Karpas-422 (cell line): ENCODE data around the gene JUND. TPM values are rescaled to one million over a fixed set of nuclear protein-coding genes. Genes with fewer than 3 reads are reported as not detected.
"Not testable (repeated sequence)": the region's sequence is repeated elsewhere in the genome, so short reads cannot be mapped to it uniquely, and the experiment has no call there.

Experiments
- DNase-seq: peaks from one replicate; pipeline ENCODE4 v3.0.0-alpha.2; 2015
- H2AFZ ChIP-seq: fragments of 200-600 bp; sonication (generic); 2 replicates; pipeline ENCODE4 v1.6.1; 2014; ENCODE audit warnings: antibody characterized with exemption, low read length, mixed read lengths
- H3K27ac ChIP-seq: fragments of 200-600 bp; sonication (generic); 2 replicates; pipeline ENCODE4 v1.5.1; 2014; ENCODE audit warnings: mild to moderate bottlenecking, low read length, moderate library complexity
- H3K27me3 ChIP-seq: fragments of 200-600 bp; sonication (generic); 2 replicates; pipeline ENCODE4 v1.6.1; 2014; ENCODE audit warnings: low read length, mixed read lengths
- H3K36me3 ChIP-seq: fragments of 200-600 bp; sonication (generic); 2 replicates; pipeline ENCODE4 v1.6.1; 2014; ENCODE audit warnings: low read length, mixed read lengths; ENCODE audit not compliant: insufficient read depth
- H3K4me1 ChIP-seq: fragments of 200-600 bp; sonication (generic); 2 replicates; pipeline ENCODE4 v1.6.1; 2014; ENCODE audit warnings: mild to moderate bottlenecking, low read length, mixed read lengths
- H3K4me2 ChIP-seq: fragments of 200-600 bp; sonication (generic); 2 replicates; pipeline ENCODE4 v1.6.1; 2014; ENCODE audit warnings: low read length, low read depth, mild to moderate bottlenecking; ENCODE audit not compliant: poor library complexity, severe bottlenecking
- H3K4me3 ChIP-seq: fragments of 200-600 bp; sonication (generic); 2 replicates; pipeline ENCODE4 v1.5.1; 2014; ENCODE audit warnings: mild to moderate bottlenecking, antibody characterized with exemption, low read length, mixed read lengths
- H3K79me2 ChIP-seq: fragments of 200-600 bp; sonication (generic); 2 replicates; pipeline ENCODE4 v1.6.1; 2014; ENCODE audit warnings: mild to moderate bottlenecking, low read length, mixed read lengths
- H3K9ac ChIP-seq: fragments of 200-600 bp; sonication (generic); 2 replicates; pipeline ENCODE4 v1.6.0; 2014; ENCODE audit warnings: low read length
- H3K9me2 ChIP-seq: fragments of 200-600 bp; sonication (generic), shearing (Covaris generic); replicated peaks from 2 replicates; pipeline ENCODE4 v1.6.0; 2014; ENCODE audit warnings: mild to moderate bottlenecking, low read length, moderate library complexity; ENCODE audit not compliant: insufficient read depth
- H3K9me3 ChIP-seq: fragments of 300-700, 200-600 bp; sonication (generic); 2 replicates; pipeline ENCODE4 v1.6.1; 2014; ENCODE audit warnings: low read length, mixed read lengths
- H4K20me1 ChIP-seq: fragments of 200-600 bp; sonication (generic); 2 replicates; pipeline ENCODE4 v1.6.1; 2014; ENCODE audit warnings: mild to moderate bottlenecking, antibody characterized with exemption, low read length, low read depth; ENCODE audit not compliant: insufficient read depth
- total RNA-seq: library from RNA; depleted of rRNA; stranded (reverse); fragments of >200 nt; shearing (Covaris generic); gene quantifications from 2 replicates; pipeline ENCODE4 v1.2.3, GENCODE V29; 2014; ENCODE audit warnings: low replicate concordance; rRNA removed

Gene JUND
- total RNA-seq, result 69.5 and 274 TPM in 2 replicates

DNA sequence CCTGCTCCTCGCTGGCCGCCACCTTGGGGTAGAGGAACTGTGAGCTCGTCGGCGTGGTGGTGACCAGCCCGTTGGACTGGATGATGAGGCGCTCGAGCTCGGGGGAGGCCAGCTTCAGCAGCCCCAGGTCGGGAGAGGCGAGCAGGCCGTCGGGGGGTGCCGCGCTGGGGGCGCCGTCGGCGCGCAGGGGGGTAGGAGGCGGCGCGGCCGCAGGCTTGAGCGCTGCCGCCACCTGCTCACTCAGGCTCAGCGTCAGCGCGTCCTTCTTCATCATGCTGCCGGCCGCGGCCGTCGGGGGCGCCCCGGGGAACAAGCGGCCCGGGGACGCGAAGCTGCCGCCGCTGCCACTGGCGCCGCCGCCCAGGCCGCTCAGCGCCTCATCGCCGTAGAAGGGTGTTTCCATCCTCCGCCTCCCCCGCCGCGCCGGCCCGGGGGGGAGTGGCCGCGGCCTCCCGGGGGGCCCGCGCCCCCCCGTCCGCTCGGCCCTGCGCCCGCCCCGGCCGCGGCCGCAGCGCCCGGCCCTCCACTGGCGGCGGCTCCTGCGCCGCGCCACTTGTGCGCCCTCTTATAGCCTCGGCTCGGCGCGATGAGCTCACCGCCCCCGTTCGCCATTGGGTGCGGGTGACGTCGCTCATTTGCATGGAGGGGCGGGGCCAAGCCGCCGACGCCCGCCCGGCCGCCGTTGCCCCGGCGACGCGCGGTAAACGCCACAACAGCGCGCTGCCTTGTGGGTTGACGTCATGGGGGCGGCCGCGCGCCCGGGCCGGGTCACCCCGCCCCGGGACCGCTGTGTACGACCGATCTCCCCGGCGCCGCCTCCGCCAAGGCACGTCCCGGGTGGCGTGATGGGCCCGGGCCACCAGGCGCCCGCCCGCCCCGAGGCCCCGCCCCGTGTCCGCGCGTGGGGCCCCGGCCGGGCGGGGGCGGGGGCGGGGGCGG, at the start of gene JUND:
Gene JUND, minus strand, starts transcription at position 541 of the 939 bp plus-strand sequence. Its CDS starts 138 bp downstream, at position 403.
- peaks cover 15% of the 10 kb centered on the region for H4K20me1 ChIP-seq
- peaks cover 7% of the 10 kb centered on the region; the same call in 1 of the 2 replicates for H3K79me2 ChIP-seq
- peak within 1 kb of the TSS; percentile 97 for H3K9ac ChIP-seq
- peak within 1 kb of the TSS; percentile 97 for H3K4me2 ChIP-seq
- no peaks in the 10 kb centered on the region for H3K27me3 ChIP-seq
- DNase-seq, result peak; percentile 98
- H3K4me3 ChIP-seq, result peak within 1 kb of the TSS; percentile 79
- no peaks in the 10 kb centered on the region for H3K9me2 ChIP-seq
- H3K27ac ChIP-seq, result peak within 1 kb of the TSS; percentile 91
- peaks cover 30% of the 10 kb centered on the region for H3K4me1 ChIP-seq
- no peaks in the 10 kb centered on the region for H3K9me3 ChIP-seq
- H2AFZ ChIP-seq, result peak within 1 kb of the TSS; percentile 3; the same call in 1 of the 2 replicates
- 0 out of 2 replicates have a peak, but pooled peaks cover 3% of the 10 kb centered on the region for H3K36me3 ChIP-seq

DNA sequence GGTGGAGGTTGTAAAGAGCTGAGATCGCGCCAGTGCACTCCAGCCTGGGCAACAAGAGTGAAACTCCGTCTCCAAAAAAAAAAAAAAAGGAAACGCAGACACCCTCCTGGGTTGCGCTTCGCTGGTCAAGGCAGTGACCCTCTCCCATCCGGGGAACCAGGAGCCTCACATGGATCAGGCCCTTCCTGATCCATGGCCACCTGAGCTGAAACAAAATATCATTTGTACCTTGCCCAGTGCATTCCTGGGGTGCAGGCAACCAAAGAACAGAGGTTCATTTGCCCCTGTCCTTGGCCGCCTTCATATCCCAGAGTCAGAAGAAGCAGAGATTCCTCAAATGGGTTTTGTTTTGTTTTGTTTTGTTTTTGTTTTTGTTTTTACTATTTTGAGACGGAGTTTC, 49.4 kb upstream of the JUND start:
- no peaks in the 10 kb centered on the region for H3K9me3 ChIP-seq

DNA sequence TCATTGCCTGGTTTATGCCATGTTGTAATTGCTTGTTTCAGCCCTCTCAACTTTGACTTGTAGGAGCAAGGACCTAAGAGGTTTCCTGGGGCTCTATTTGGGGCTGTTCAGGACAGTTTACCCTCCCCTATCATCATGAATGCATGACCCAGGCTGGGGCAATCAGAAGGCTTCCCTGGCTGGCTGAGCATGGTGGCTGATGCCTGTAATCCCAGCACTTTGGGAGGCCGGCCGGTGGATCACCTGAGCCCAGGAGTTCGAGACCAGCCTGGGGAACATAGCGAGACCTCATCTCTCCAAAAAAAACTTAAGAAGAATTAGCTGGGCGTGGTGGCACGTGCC, 47.6 kb upstream of the JUND start:
- H2AFZ ChIP-seq, result peak overlapping the region; percentile 50; the same call in 1 of the 2 replicates
- no peak overlapping the region for H3K27ac ChIP-seq
- no peaks in the 10 kb centered on the region for H3K36me3 ChIP-seq
- H3K9me3 ChIP-seq, result no peaks in the 10 kb centered on the region
- H4K20me1 ChIP-seq, result no peaks in the 10 kb centered on the region
- no peak overlapping the region for H3K4me3 ChIP-seq
- H3K9ac ChIP-seq, result peak overlapping the region; percentile 27
- peak overlapping the region; percentile 42 for H3K4me2 ChIP-seq
- no peaks in the 10 kb centered on the region for H3K79me2 ChIP-seq
- H3K27me3 ChIP-seq, result no peaks in the 10 kb centered on the region
- H3K4me1 ChIP-seq, result peaks cover 6% of the 10 kb centered on the region
- DNase-seq, result no peak
- no peaks in the 10 kb centered on the region for H3K9me2 ChIP-seq

More for the DNA sequence above, 49.4 kb upstream of the JUND start:
- no peak overlapping the region for H3K9ac ChIP-seq
- H3K27ac ChIP-seq, result no peak overlapping the region
- H3K4me2 ChIP-seq, result no peak overlapping the region
- H3K27me3 ChIP-seq, result no peaks in the 10 kb centered on the region
- no peaks in the 10 kb centered on the region for H3K36me3 ChIP-seq
- H3K79me2 ChIP-seq, result no peaks in the 10 kb centered on the region
- no peak overlapping the region for H2AFZ ChIP-seq
- no peaks in the 10 kb centered on the region for H4K20me1 ChIP-seq
- no peaks in the 10 kb centered on the region for H3K9me2 ChIP-seq
- no peak for DNase-seq
- H3K4me1 ChIP-seq, result peaks cover 6% of the 10 kb centered on the region
- H3K4me3 ChIP-seq, result no peak overlapping the region

DNA sequence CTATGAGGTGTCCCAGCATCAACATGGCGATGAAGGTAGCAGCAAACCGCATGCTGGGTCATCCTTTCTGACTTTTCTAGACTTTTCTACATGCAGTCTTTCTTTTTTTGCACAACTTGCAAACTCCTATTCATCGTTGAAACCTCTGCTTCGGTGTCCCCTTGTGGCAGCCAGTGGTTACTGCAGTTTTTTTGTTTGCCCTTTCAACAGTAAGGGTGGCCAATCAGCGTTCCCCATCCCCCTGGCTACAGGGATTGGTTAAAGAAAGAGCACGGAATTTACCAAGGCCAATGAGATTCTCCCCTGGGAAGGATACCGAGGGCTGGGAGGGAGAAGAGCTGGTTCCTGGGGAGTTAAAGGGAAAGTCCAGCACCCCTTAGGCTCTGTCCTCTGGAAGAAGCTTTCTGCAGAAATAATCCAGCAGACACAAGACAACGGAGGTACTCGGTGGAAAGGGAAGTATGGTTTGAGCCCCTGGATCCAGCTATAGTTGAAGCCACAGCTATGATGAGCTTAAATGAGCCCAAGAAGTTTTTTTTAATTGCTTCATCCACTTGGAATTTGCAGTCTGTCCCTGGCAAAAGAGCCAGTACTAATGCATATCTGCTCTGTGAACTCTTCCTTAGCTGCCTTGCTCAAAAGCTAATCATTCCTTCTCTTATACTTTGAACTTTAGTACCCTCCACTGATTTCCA, 47.1 kb upstream of the JUND start:
- Histone ChIP-seq H3K4me2 (peak overlapping the region; percentile 42), H3K9me2 (no peaks in the 10 kb centered on the region), H2AFZ (peak overlapping the region; percentile 50; the same call in 1 of the 2 replicates), H3K9ac (peak overlapping the region; percentile 27), H4K20me1 (no peaks in the 10 kb centered on the region), H3K4me3 (no peak overlapping the region), H3K79me2 (no peaks in the 10 kb centered on the region), H3K27me3 (no peaks in the 10 kb centered on the region), H3K36me3 (no peaks in the 10 kb centered on the region), H3K27ac (no peak overlapping the region), H3K4me1 (peaks cover 10% of the 10 kb centered on the region), H3K9me3 (no peaks in the 10 kb centered on the region)
- peak; percentile 96 for DNase-seq

DNA sequence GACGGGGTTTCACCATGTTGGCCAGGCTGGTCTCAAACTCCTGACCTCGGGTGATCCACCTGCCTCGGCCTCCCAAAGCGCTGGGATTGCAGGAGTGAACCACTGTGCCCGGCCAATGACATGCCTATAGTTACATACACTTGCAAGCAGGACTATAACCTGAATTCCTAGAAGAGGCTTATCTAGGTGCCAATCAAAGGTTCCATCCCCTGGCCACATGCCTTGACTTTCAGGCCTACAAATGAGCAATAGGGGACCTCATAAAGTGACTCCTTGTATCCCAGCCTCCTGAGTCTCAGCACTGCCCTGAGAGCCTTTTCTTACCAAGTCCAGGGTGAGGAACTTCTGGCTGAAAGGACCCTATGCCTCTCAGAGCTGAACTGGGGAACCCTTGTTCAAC, 45.4 kb upstream of the JUND start:
- no peak overlapping the region for H3K27ac ChIP-seq
- H3K9ac ChIP-seq, result no peak overlapping the region
- H3K4me2 ChIP-seq, result no peak overlapping the region

DNA sequence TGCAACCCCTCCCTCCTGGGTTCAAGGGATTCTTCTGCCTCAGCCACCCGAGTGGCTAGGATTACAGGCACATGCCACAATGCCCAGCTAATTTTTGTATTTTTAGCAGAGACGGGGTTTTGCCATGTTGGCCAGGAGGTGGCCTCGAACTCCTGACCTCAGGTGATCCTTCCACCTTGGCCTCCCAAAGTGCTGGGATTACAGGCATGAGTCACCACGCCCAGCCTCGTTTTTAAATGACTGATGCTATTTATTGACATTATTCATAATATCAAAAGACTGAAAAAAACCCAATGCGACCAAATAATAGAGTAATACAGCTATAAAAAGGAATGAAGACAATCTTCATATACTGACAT, 42.9 kb upstream of the JUND start:
- DNase-seq, H3K27ac ChIP-seq, H2AFZ ChIP-seq, H3K27me3 ChIP-seq, H3K4me2 ChIP-seq, H3K4me3 ChIP-seq, H3K36me3 ChIP-seq, H4K20me1 ChIP-seq, H3K9me2 ChIP-seq, H3K9me3 ChIP-seq: not testable (repeated sequence)
- peaks cover 25% of the 10 kb centered on the region for H3K4me1 ChIP-seq
- 0 out of 2 replicates have a peak overlapping the region, but pooled peaks have one; percentile 73 for H3K9ac ChIP-seq
- H3K79me2 ChIP-seq, result peaks cover 34% of the 10 kb centered on the region

More for the DNA sequence above, 45.4 kb upstream of the JUND start:
- H3K4me3 ChIP-seq, result no peak overlapping the region
- H3K79me2 ChIP-seq, result peaks cover 10% of the 10 kb centered on the region
- no peaks in the 10 kb centered on the region for H3K9me3 ChIP-seq
- peaks cover 18% of the 10 kb centered on the region for H3K4me1 ChIP-seq
- no peak overlapping the region for H2AFZ ChIP-seq
- no peaks in the 10 kb centered on the region for H3K9me2 ChIP-seq
- H3K36me3 ChIP-seq, result no peaks in the 10 kb centered on the region
- H3K27me3 ChIP-seq, result no peaks in the 10 kb centered on the region
- no peaks in the 10 kb centered on the region for H4K20me1 ChIP-seq
- DNase-seq, result no peak

DNA sequence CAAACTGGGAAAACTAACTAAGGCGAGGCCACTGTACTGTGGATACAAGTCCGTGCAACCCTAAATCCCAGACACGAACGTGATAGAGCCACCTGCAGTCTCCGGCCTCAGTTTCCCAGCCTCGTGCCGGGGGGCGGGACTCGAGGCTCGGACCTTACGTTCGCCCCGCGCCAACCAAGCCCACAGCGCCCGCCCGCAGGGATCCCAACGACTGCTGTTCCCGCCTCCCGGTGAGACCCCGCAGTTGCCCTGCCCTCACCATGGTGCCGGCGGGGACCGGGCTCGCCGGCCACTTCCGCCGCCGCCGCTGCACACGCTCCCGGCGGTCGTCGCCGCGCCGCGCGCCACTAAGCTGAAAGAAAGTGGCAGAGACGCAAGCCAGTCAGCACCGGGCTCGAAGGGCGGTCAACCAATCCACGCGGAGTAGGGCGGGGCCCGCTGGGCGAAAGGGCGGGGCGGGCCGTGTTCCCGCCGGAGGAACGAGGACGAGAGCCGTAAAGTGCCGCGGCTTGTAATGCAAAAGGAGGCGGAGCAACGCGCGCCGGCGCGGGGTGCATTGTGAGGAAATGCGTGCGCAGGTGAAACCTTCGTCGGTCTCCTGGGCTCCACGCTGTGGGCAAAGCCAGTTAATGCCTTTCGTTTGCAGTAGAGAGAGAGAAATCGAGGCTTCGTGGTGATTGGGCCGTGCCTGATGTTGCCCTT, 41.5 kb upstream of the JUND start, which contains the start of gene LSM4:
Gene LSM4, minus strand, starts transcription at position 318 of the 702 bp plus-strand sequence. Its CDS starts 56 bp downstream, at position 262.
- peaks cover 19% of the 10 kb centered on the region for H3K4me1 ChIP-seq
- H3K27me3 ChIP-seq, result no peaks in the 10 kb centered on the region
- peak within 1 kb of the TSS; percentile 66; the same call in 1 of the 2 replicates for H2AFZ ChIP-seq
- H3K9me3 ChIP-seq, result no peaks in the 10 kb centered on the region
- H3K27ac ChIP-seq, result peak within 1 kb of the TSS; percentile 84
- no peaks in the 10 kb centered on the region for H4K20me1 ChIP-seq
- H3K36me3 ChIP-seq, result no peaks in the 10 kb centered on the region
- H3K9ac ChIP-seq, result peak within 1 kb of the TSS; percentile 95
- H3K4me3 ChIP-seq, result peak within 1 kb of the TSS; percentile 91
- H3K4me2 ChIP-seq, result peak within 1 kb of the TSS; percentile 93
- no peaks in the 10 kb centered on the region for H3K9me2 ChIP-seq
- peaks cover 34% of the 10 kb centered on the region for H3K79me2 ChIP-seq
- peak; percentile 100 for DNase-seq
